GM12878 (cell line): Measurements from ENCODE around the gene TFCP2. TPM values are rescaled to one million over a fixed set of nuclear protein-coding genes. Genes with fewer than 3 reads are reported as not detected.

Experiments
- CUX1 ChIP-seq: IDR thresholded peaks from 2 replicates; pipeline ENCODE4 v1.6.1; 2012; ENCODE audit warnings: improper control_type of control experiment, low read depth, low read length; ENCODE audit not compliant: insufficient replicate concordance
- EZH2 ChIP-seq: IDR thresholded peaks from 2 replicates; pipeline ENCODE4 v1.6.1; 2012; ENCODE audit warnings: low read depth, mild to moderate bottlenecking, control low read depth, inconsistent platforms, low read length, borderline replicate concordance; ENCODE audit not compliant: control insufficient read depth
- FOXK2 ChIP-seq: fragments of 450-650 bp; IDR thresholded peaks from 2 replicates; pipeline ENCODE4 v1.6.1; 2017; ENCODE audit warnings: mild to moderate bottlenecking, moderate library complexity
- IRF4 ChIP-seq: IDR thresholded peaks from 2 replicates; pipeline ENCODE4 v1.6.1; 2011; ENCODE audit warnings: low read depth, low read length
- JUNB ChIP-seq: IDR thresholded peaks from 2 replicates; pipeline ENCODE4 v1.6.1; 2016; ENCODE audit warnings: antibody characterized with exemption, mild to moderate bottlenecking
- KAT2A ChIP-seq: conservative IDR thresholded peaks from 2 replicates; pipeline ENCODE4 v1.6.1; 2011; ENCODE audit warnings: low read depth, low read length; ENCODE audit not compliant: control insufficient read depth
- MEF2A ChIP-seq: IDR thresholded peaks from 2 replicates; pipeline ENCODE4 v1.6.1; 2011; ENCODE audit warnings: low read depth, mild to moderate bottlenecking, low read length, moderate library complexity; ENCODE audit not compliant: insufficient read depth
- PBX3 ChIP-seq: IDR thresholded peaks from 2 replicates; pipeline ENCODE4 v1.6.1; 2011; ENCODE audit warnings: mild to moderate bottlenecking, low read depth, low read length, moderate library complexity; ENCODE audit not compliant: insufficient replicate concordance
- RCOR1 ChIP-seq: conservative IDR thresholded peaks from 2 replicates; pipeline ENCODE4 v1.6.1; 2012; ENCODE audit warnings: low read depth, low read length, improper control_type of control experiment
- ZNF24 ChIP-seq: fragments of 450-650 bp; IDR thresholded peaks from 2 replicates; pipeline ENCODE4 v1.6.1; 2017; ENCODE audit warnings: antibody characterized with exemption, mild to moderate bottlenecking
- polyA plus RNA-seq, 11 experiments: library from polyadenylated mRNA; depleted of rRNA in 4 of 11; unstranded in 6 of 11; stranded (reverse) in 5 of 11; fragments of >200 nt; fragmentation: Nextera tagmentation in 4 of 11; fragmentation: Illumina TruSeq in 1 of 11; extraction: Ambion mirVana in 4 of 11; extraction: Trizol in 1 of 11; gene quantifications; 1 replicate in 1 of 11; 2 replicates in 10 of 11; pipeline versions ENCODE4 v1.2.1 to v1.2.3, GENCODE V29; 2011 to 2016; ENCODE audit warnings: inconsistent platforms in 2 of 11, missing spikeins in 2 of 11, low read depth in 1 of 11
- total RNA-seq, 4 experiments: library from RNA; depleted of rRNA in 3 of 4; stranded (reverse); fragments of >200 nt in 3 of 4; fragmentation: Illumina TruSeq in 1 of 4; extraction: Trizol in 1 of 4; gene quantifications; 2 replicates each; pipeline versions ENCODE4 v1.2.1 to v1.2.3, GENCODE V29; 2013 to 2021
- TF ChIP-seq, protein P1 (sequence below): fragments of 450-650 bp; formaldehyde crosslinking; IDR thresholded peaks from 2 replicates; pipeline ENCODE4 v1.4.0; 2020; ENCODE audit warnings: mild to moderate bottlenecking, moderate library complexity
- TF ChIP-seq, protein P2 (sequence below): fragments of 450-650 bp; IDR thresholded peaks from 2 replicates; pipeline ENCODE4 v1.6.1; 2017; ENCODE audit warnings: antibody characterized with exemption, mild to moderate bottlenecking, moderate library complexity
- TF ChIP-seq, protein P3 (sequence below): IDR thresholded peaks from 2 replicates; pipeline ENCODE4 v1.6.1; 2011; ENCODE audit warnings: low read depth, low read length, improper control_type of control experiment, borderline replicate concordance

The TFCP2 gene
- total and polyA plus RNA-seq, 10 of the 15 experiments (the other 5 are each of a cell fraction or from before 2014, with no cell fraction given): 5.8 to 29.7 (median 14.2) TPM

- TF ChIP-seq, protein P1, sequence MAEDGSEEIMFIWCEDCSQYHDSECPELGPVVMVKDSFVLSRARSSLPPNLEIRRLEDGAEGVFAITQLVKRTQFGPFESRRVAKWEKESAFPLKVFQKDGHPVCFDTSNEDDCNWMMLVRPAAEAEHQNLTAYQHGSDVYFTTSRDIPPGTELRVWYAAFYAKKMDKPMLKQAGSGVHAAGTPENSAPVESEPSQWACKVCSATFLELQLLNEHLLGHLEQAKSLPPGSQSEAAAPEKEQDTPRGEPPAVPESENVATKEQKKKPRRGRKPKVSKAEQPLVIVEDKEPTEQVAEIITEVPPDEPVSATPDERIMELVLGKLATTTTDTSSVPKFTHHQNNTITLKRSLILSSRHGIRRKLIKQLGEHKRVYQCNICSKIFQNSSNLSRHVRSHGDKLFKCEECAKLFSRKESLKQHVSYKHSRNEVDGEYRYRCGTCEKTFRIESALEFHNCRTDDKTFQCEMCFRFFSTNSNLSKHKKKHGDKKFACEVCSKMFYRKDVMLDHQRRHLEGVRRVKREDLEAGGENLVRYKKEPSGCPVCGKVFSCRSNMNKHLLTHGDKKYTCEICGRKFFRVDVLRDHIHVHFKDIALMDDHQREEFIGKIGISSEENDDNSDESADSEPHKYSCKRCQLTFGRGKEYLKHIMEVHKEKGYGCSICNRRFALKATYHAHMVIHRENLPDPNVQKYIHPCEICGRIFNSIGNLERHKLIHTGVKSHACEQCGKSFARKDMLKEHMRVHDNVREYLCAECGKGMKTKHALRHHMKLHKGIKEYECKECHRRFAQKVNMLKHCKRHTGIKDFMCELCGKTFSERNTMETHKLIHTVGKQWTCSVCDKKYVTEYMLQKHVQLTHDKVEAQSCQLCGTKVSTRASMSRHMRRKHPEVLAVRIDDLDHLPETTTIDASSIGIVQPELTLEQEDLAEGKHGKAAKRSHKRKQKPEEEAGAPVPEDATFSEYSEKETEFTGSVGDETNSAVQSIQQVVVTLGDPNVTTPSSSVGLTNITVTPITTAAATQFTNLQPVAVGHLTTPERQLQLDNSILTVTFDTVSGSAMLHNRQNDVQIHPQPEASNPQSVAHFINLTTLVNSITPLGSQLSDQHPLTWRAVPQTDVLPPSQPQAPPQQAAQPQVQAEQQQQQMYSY: no peak
- TF ChIP-seq, protein P2, sequence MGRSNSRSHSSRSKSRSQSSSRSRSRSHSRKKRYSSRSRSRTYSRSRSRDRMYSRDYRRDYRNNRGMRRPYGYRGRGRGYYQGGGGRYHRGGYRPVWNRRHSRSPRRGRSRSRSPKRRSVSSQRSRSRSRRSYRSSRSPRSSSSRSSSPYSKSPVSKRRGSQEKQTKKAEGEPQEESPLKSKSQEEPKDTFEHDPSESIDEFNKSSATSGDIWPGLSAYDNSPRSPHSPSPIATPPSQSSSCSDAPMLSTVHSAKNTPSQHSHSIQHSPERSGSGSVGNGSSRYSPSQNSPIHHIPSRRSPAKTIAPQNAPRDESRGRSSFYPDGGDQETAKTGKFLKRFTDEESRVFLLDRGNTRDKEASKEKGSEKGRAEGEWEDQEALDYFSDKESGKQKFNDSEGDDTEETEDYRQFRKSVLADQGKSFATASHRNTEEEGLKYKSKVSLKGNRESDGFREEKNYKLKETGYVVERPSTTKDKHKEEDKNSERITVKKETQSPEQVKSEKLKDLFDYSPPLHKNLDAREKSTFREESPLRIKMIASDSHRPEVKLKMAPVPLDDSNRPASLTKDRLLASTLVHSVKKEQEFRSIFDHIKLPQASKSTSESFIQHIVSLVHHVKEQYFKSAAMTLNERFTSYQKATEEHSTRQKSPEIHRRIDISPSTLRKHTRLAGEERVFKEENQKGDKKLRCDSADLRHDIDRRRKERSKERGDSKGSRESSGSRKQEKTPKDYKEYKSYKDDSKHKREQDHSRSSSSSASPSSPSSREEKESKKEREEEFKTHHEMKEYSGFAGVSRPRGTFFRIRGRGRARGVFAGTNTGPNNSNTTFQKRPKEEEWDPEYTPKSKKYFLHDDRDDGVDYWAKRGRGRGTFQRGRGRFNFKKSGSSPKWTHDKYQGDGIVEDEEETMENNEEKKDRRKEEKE: no peak
- no peak for TF ChIP-seq CUX1
- TF ChIP-seq JUNB: no peak
- 0 out of 2 replicates have a peak, but pooled peaks have one; percentile 15 for TF ChIP-seq RCOR1
- no peak for TF ChIP-seq EZH2
- peak; percentile 61 for TF ChIP-seq PBX3
- TF ChIP-seq, protein P3, sequence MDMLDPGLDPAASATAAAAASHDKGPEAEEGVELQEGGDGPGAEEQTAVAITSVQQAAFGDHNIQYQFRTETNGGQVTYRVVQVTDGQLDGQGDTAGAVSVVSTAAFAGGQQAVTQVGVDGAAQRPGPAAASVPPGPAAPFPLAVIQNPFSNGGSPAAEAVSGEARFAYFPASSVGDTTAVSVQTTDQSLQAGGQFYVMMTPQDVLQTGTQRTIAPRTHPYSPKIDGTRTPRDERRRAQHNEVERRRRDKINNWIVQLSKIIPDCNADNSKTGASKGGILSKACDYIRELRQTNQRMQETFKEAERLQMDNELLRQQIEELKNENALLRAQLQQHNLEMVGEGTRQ: no peak; the same call in 1 of the 2 replicates
- no peak for TF ChIP-seq FOXK2
- no peak for TF ChIP-seq ZNF24
- TF ChIP-seq KAT2A: no peak
- peak; percentile 66; the same call in 1 of the 2 replicates for TF ChIP-seq IRF4
- no peak for TF ChIP-seq MEF2A
Measured at GRCh38 chr12:51172515-51173431, at the start of gene TFCP2 (continued).
